GM18873 (cell line): ENCODE results near the gene AUTS2.

Source experiments
- ATAC-seq: cut with Tn5 transposase; IDR thresholded peaks from one replicate; pipeline ENCODE4 v1.9.1; 2021; ENCODE audit warnings: mild to moderate bottlenecking, moderate library complexity, moderate number of reproducible peaks; ENCODE audit not compliant: unreplicated experiment, low FRiP score

The AUTS2 gene

GRCh38 chr7:69681181-69681580, 82.9 kb downstream of the AUTS2 start:
- ATAC-seq, result no peak

GRCh38 chr7:69682518-69682917, 84.2 kb downstream of the AUTS2 start:
- ATAC-seq, result no peak

GRCh38 chr7:69683002-69683401, 84.7 kb downstream of the AUTS2 start:
- no peak for ATAC-seq

- no peak for ATAC-seq
These were observed 86.4 kb downstream of the AUTS2 start for GRCh38 chr7:69684369-69685292.

- ATAC-seq, result no peak
These were observed 87.0 kb downstream of the AUTS2 start for GRCh38 chr7:69685293-69685631.

GRCh38 chr7:69686366-69686765, 88.1 kb downstream of the AUTS2 start:
- ATAC-seq, result no peak

GRCh38 chr7:69687739-69688433, 89.6 kb downstream of the AUTS2 start:
- ATAC-seq, result no peak

GRCh38 chr7:69690329-69690728, 92.1 kb downstream of the AUTS2 start:
- ATAC-seq, result no peak

GRCh38 chr7:69691327-69691726, 93.1 kb downstream of the AUTS2 start:
- no peak for ATAC-seq

- ATAC-seq, result no peak
These were observed 93.5 kb downstream of the AUTS2 start for GRCh38 chr7:69691734-69692133.

- no peak for ATAC-seq
These were observed 94.3 kb downstream of the AUTS2 start for GRCh38 chr7:69692611-69693010.

GRCh38 chr7:69693042-69693441, 94.8 kb downstream of the AUTS2 start:
- no peak for ATAC-seq

GRCh38 chr7:69696054-69696591, 97.8 kb downstream of the AUTS2 start:
- ATAC-seq, result peak; percentile 75

GRCh38 chr7:69696686-69697685, 98.7 kb downstream of the AUTS2 start:
- no peak for ATAC-seq

- no peak for ATAC-seq
These were observed 100.0 kb downstream of the AUTS2 start for GRCh38 chr7:69698109-69698825.

GRCh38 chr7:69699931-69700330, 101.7 kb downstream of the AUTS2 start:
- ATAC-seq, result no peak

- ATAC-seq, result no peak
These were observed 102.1 kb downstream of the AUTS2 start for GRCh38 chr7:69700331-69700730.

- ATAC-seq, result no peak
These were observed 103.0 kb downstream of the AUTS2 start for GRCh38 chr7:69701288-69701687.

GRCh38 chr7:69702357-69702756, 104.1 kb downstream of the AUTS2 start:
- no peak for ATAC-seq

- no peak for ATAC-seq
These were observed 104.8 kb downstream of the AUTS2 start for GRCh38 chr7:69703099-69703498.
